ENCODE data around the gene ASB18. TPM values are rescaled to one million over a fixed set of nuclear protein-coding genes. Genes with fewer than 3 reads are reported as not detected.

ASB18 gene
- total RNA-seq, 1 donor from 2014 or later = not detected

GRCh38 chr2:236306825-236307540 lies 42.8 kb upstream of the ASB18 start:
- H3K4me3 ChIP-seq (ENCODE audit: low read depth, low read length) = no peak overlapping the region
- no peak for DNase-seq (ENCODE audit: low read depth)
- no peaks in the 10 kb centered on the region for H3K36me3 ChIP-seq (ENCODE audit: control insufficient read depth, insufficient read depth, low read length)
- no peaks in the 10 kb centered on the region for H3K27me3 ChIP-seq (ENCODE audit: control insufficient read depth, insufficient read depth, low read length)
- TF ChIP-seq CTCF (IDR thresholded peaks at IDR 0.05; ENCODE audit: insufficient read depth, low read length, poor library complexity, severe bottlenecking) = no peak

GRCh38 chr2:236305964-236306605 lies 41.9 kb upstream of the ASB18 start:
- Histone ChIP-seq H3K27me3 (ENCODE audit: control insufficient read depth, insufficient read depth, low read length) (no peaks in the 10 kb centered on the region), H3K4me3 (ENCODE audit: low read depth, low read length) (no peak overlapping the region), H3K36me3 (ENCODE audit: control insufficient read depth, insufficient read depth, low read length) (no peaks in the 10 kb centered on the region)
- TF ChIP-seq CTCF (IDR thresholded peaks at IDR 0.05; ENCODE audit: insufficient read depth, low read length, poor library complexity, severe bottlenecking) = no peak
- no peak for DNase-seq (ENCODE audit: low read depth)

- no peak for TF ChIP-seq CTCF (IDR thresholded peaks at IDR 0.05; ENCODE audit: insufficient read depth, low read length, poor library complexity, severe bottlenecking)
- H3K4me3 ChIP-seq (ENCODE audit: low read depth, low read length) = no peak overlapping the region
- no peak for DNase-seq (ENCODE audit: low read depth)
- H3K36me3 ChIP-seq (ENCODE audit: control insufficient read depth, insufficient read depth, low read length) = no peaks in the 10 kb centered on the region
- no peaks in the 10 kb centered on the region for H3K27me3 ChIP-seq (ENCODE audit: control insufficient read depth, insufficient read depth, low read length)
Observed at GRCh38 chr2:236305531-236305930, 41.3 kb upstream of the ASB18 start.

GRCh38 chr2:236303935-236304334 lies 39.7 kb upstream of the ASB18 start:
- H3K4me3 ChIP-seq (ENCODE audit: low read depth, low read length) = no peak overlapping the region
- H3K36me3 ChIP-seq (ENCODE audit: control insufficient read depth, insufficient read depth, low read length) = no peaks in the 10 kb centered on the region
- TF ChIP-seq CTCF (IDR thresholded peaks at IDR 0.05; ENCODE audit: insufficient read depth, low read length, poor library complexity, severe bottlenecking) = no peak
- no peak for DNase-seq (ENCODE audit: low read depth)
- H3K27me3 ChIP-seq (ENCODE audit: control insufficient read depth, insufficient read depth, low read length) = no peaks in the 10 kb centered on the region

- no peaks in the 10 kb centered on the region for H3K27me3 ChIP-seq (ENCODE audit: control insufficient read depth, insufficient read depth, low read length)
- DNase-seq (ENCODE audit: low read depth) = no peak
- no peaks in the 10 kb centered on the region for H3K36me3 ChIP-seq (ENCODE audit: control insufficient read depth, insufficient read depth, low read length)
- no peak for TF ChIP-seq CTCF (IDR thresholded peaks at IDR 0.05; ENCODE audit: insufficient read depth, low read length, poor library complexity, severe bottlenecking)
- no peak overlapping the region for H3K4me3 ChIP-seq (ENCODE audit: low read depth, low read length)
Observed at GRCh38 chr2:236302555-236302954, 38.3 kb upstream of the ASB18 start.
